Fibroblast of upper back skin (primary cell): ENCODE measurements around the gene APBA1.

Experiments used
- DNase-seq: peaks from one replicate; pipeline ENCODE4 v3.0.0-alpha.2; 2013

APBA1 gene

GRCh38 chr9:69671879-69672595, at the start of gene APBA1:
TSS of gene APBA1 (minus strand) at chr9:69672371.
- peak; percentile 56 for DNase-seq

- DNase-seq, result no peak
Measured at GRCh38 chr9:69719983-69720382, 47.8 kb upstream of the APBA1 start.

GRCh38 chr9:69719367-69719766, 47.2 kb upstream of the APBA1 start:
- peak; percentile 4 for DNase-seq

GRCh38 chr9:69718218-69718617, 46.0 kb upstream of the APBA1 start:
- DNase-seq, result no peak

- no peak for DNase-seq
Measured at GRCh38 chr9:69715825-69716224, 43.7 kb upstream of the APBA1 start.

- DNase-seq, result no peak
Measured at GRCh38 chr9:69715096-69715495, 42.9 kb upstream of the APBA1 start.

GRCh38 chr9:69697475-69697874, 25.3 kb upstream of the APBA1 start:
- DNase-seq, result no peak

- no peak for DNase-seq
Measured at GRCh38 chr9:69696802-69697201, 24.6 kb upstream of the APBA1 start.

- DNase-seq, result no peak
Measured at GRCh38 chr9:69689991-69690538, 17.9 kb upstream of the APBA1 start.

- no peak for DNase-seq
Measured at GRCh38 chr9:69683927-69684326, 11.8 kb upstream of the APBA1 start.

- no peak for DNase-seq
Measured at GRCh38 chr9:69678843-69679538, 6.8 kb upstream of the APBA1 start.

- no peak for DNase-seq
Measured at GRCh38 chr9:69677931-69678330, 5.8 kb upstream of the APBA1 start.

- DNase-seq, result no peak
Measured at GRCh38 chr9:69675563-69675962, 3.4 kb upstream of the APBA1 start.

- DNase-seq, result peak; percentile 96
Measured at GRCh38 chr9:69674716-69675438, 2.7 kb upstream of the APBA1 start.

GRCh38 chr9:69674112-69674685, 2.0 kb upstream of the APBA1 start:
- DNase-seq, result peak; percentile 22

GRCh38 chr9:69673311-69673640, 1.1 kb upstream of the APBA1 start:
- DNase-seq, result no peak

GRCh38 chr9:69672596-69673310, 582 bp upstream of the APBA1 start:
- DNase-seq, result peak; percentile 88

GRCh38 chr9:69671311-69671878, 776 bp downstream of the APBA1 start:
- no peak for DNase-seq

- peak; percentile 25 for DNase-seq
Measured at GRCh38 chr9:69667306-69667705, 4.9 kb downstream of the APBA1 start.

- DNase-seq, result no peak
Measured at GRCh38 chr9:69660304-69660703, 11.9 kb downstream of the APBA1 start.

- DNase-seq, result no peak
Measured at GRCh38 chr9:69658987-69659675, 13.0 kb downstream of the APBA1 start.

GRCh38 chr9:69657269-69657668, 14.9 kb downstream of the APBA1 start:
- DNase-seq, result no peak
